HG03442 (cell line): ENCODE measurements around the gene GREB1.

Experiments used
- ATAC-seq: cut with Tn5 transposase; IDR thresholded peaks from one replicate; pipeline ENCODE4 v1.9.1; 2021; ENCODE audit warnings: mild to moderate bottlenecking, moderate library complexity; ENCODE audit not compliant: unreplicated experiment

Gene GREB1

DNA sequence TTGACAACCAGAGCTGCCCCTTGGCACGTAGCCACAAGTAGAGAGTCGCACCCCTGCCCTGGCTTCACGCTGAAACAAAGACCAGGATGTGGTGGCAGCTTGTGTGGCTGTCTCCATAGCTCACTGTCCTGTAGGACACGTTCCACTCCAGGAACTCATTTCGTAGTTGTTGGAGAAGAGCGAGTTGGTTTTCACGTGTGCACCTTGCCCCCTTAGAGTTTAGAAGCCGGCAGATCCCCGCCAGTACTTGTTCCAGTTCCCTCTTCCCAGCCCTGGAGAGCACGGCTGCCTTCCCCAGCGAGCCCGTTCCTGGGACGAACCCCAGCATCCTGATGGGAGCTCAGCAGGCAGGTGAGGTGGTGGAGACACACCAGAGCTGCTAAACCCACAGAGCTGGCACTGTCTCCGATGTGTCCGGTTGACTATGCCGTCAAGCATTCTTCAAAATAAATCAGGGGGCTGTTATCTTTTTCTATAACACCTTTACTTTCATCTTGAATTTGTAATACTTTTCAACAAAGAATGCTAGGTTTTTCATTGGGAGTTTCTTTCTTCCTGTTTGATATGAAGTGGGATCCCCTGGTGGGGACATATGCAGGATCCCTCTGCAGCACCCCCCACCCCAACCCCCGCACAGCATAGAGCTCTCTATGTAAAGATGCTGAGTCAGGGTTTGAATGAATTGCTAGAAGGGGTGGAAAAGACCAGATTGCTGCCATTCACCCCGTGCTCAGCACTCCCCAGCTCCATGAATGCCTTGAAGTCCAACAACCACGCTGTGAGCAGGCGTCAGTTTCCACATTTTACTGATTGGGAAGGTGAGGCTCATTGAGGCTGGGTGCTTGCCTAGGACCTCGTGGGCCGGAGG lies 44.5 kb downstream of the GREB1 start:
- ATAC-seq: no peak

- ATAC-seq: no peak
Observed at GRCh38 chr2:11578986-11579774, 45.3 kb downstream of the GREB1 start.

- no peak for ATAC-seq
Observed at GRCh38 chr2:11579867-11580659, 46.2 kb downstream of the GREB1 start.

- no peak for ATAC-seq
Observed at GRCh38 chr2:11580697-11581096, 46.9 kb downstream of the GREB1 start.

GRCh38 chr2:11581124-11581796 lies 47.4 kb downstream of the GREB1 start:
- ATAC-seq: no peak

- no peak for ATAC-seq
Observed at GRCh38 chr2:11581797-11582611, 48.2 kb downstream of the GREB1 start.

GRCh38 chr2:11582612-11582861 lies 48.7 kb downstream of the GREB1 start:
- ATAC-seq: no peak

GRCh38 chr2:11582862-11583752 lies 49.3 kb downstream of the GREB1 start:
- ATAC-seq: no peak

DNA sequence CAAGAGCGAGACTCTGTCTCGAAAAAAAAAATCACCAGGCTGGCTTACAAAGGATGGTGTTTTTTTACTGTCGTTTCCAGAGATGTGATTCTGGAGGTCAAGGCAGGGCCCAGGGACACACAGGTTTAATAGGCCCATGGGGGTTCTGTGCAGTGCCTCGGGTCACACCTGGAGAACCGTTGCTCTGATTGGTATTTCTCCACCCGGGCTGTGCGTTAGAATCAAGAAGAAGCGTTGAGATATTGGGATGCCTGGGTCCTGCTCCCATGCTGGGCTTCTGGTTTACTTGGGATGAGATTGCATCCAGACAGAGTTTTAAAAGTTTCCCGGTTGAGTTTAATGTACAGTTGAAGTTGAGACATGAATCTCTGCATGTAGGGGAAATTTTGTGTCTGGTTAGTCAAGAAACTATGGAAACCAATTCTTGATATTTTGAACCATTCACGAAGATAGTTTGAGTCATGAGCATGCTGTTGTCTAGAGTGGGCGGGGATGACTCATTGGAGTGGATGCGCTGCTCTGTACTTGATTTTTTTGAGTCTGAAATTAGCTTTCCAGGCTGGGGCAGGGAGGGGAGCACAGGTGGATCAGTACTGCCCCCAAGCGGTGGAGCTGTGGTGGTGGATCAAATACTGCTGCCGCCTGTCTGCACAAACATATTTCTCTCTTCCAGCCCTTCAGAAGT lies 50.1 kb downstream of the GREB1 start:
- peak; percentile 94 for ATAC-seq

GRCh38 chr2:11584525-11585056 lies 50.7 kb downstream of the GREB1 start:
- ATAC-seq: no peak

DNA sequence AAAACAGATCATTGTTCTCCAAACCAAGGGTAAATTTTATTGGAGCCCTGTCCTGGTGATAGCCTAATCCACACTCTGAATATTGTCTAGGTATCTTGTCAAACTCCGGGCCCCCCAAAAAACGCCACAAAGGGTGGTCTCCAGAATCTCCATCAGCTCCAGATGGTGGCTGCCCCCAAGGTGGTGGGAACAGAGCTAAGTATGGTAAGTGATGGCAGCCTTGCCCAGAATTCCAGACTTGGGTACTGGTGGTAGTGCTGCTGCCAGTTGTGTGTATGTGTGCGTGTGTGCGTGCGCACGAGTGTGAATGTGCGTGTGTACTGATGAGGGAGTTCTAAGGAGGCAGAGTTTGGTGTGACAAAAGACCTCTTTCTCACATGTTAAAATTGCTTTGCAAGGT lies 51.2 kb downstream of the GREB1 start:
- no peak for ATAC-seq

GRCh38 chr2:11588228-11589110 lies 54.6 kb downstream of the GREB1 start:
- no peak for ATAC-seq

GRCh38 chr2:11589316-11589940 lies 55.6 kb downstream of the GREB1 start:
- no peak for ATAC-seq

GRCh38 chr2:11590193-11590592 lies 56.3 kb downstream of the GREB1 start:
- no peak for ATAC-seq

DNA sequence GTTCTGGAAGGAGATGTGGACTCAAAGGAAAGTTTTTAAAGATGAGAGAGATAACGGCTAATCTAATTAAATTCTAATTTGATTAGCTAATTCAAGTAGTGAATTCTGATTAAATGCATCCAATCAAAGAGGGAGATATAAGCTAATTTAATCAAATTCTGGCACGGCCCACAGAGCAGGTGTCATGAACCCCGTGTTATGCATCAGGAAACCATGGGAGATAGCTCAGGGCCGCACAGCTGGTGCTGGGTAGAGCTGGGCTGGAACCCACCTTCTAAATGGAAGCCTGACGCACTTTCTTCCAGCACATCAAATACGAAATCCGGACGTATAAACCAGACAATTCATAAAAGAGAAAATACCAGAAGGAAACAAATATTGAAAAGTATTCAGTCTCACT lies 57.2 kb downstream of the GREB1 start:
- ATAC-seq: no peak

GRCh38 chr2:11592671-11593574 lies 59.1 kb downstream of the GREB1 start:
- ATAC-seq: no peak
